WERI-Rb-1 (cell line): ENCODE data around the gene MYO18A.

Experiments used
- DNase-seq: peaks from one replicate; pipeline ENCODE4 v3.0.0-alpha.2; 2020
- H3K27ac ChIP-seq: fragments of 250-450 bp; sonication (Bioruptor Pico); 2 replicates; pipeline ENCODE4 v1.5.1; 2020; ENCODE audit warnings: mild to moderate bottlenecking, moderate library complexity
- H3K27me3 ChIP-seq: fragments of 250-450 bp; sonication (Bioruptor Pico); 2 replicates; pipeline ENCODE4 v1.5.1; 2021; ENCODE audit warnings: mild to moderate bottlenecking, low read depth, moderate library complexity; ENCODE audit not compliant: insufficient read depth, severe bottlenecking
- H3K36me3 ChIP-seq: fragments of 250-450 bp; sonication (Bioruptor Pico); 2 replicates; pipeline ENCODE4 v1.5.1; 2020; ENCODE audit warnings: mild to moderate bottlenecking, moderate library complexity
- H3K4me3 ChIP-seq: 2 replicates; pipeline ENCODE4 v1.5.1; 2011; ENCODE audit warnings: low read depth, mild to moderate bottlenecking, control low read depth, low read length
- H3K9me3 ChIP-seq: fragments of 250-450 bp; sonication (Bioruptor Pico); 2 replicates; pipeline ENCODE4 v1.5.1; 2021; ENCODE audit warnings: mild to moderate bottlenecking, moderate library complexity; ENCODE audit not compliant: severe bottlenecking
- CTCF ChIP-seq: IDR thresholded peaks from 2 replicates; pipeline ENCODE4 v1.5.1; 2011; ENCODE audit warnings: low read depth, mild to moderate bottlenecking, control low read depth, inconsistent platforms, low read length

The MYO18A gene

GRCh38 chr17:29151567-29151966 is 28.6 kb downstream of the MYO18A start:
- H3K27me3 ChIP-seq: no peaks in the 10 kb centered on the region
- no peaks in the 10 kb centered on the region for H3K9me3 ChIP-seq
- no peak for TF ChIP-seq CTCF
- H3K27ac ChIP-seq: no peak overlapping the region
- H3K4me3 ChIP-seq: no peak overlapping the region
- 0 out of 2 replicates have a peak, but pooled peaks cover under 1% of the 10 kb centered on the region for H3K36me3 ChIP-seq
- DNase-seq: no peak

- H3K27ac ChIP-seq: no peak overlapping the region
- no peak overlapping the region for H3K4me3 ChIP-seq
- no peak for DNase-seq
- no peaks in the 10 kb centered on the region for H3K9me3 ChIP-seq
- no peak for TF ChIP-seq CTCF
- no peaks in the 10 kb centered on the region for H3K27me3 ChIP-seq
- H3K36me3 ChIP-seq: 0 out of 2 replicates have a peak, but pooled peaks cover 4% of the 10 kb centered on the region
Observed at GRCh38 chr17:29150161-29150560, 30.0 kb downstream of the MYO18A start.

- Histone ChIP-seq H3K27ac (peak overlapping the region; percentile 68), H3K9me3 (no peaks in the 10 kb centered on the region), H3K4me3 (no peak overlapping the region; the same call in 1 of the 2 replicates), H3K36me3 (0 out of 2 replicates have a peak, but pooled peaks cover 4% of the 10 kb centered on the region), H3K27me3 (no peaks in the 10 kb centered on the region)
- TF ChIP-seq CTCF: no peak
- no peak for DNase-seq
Observed at GRCh38 chr17:29149431-29150064, 30.6 kb downstream of the MYO18A start.

- Histone ChIP-seq H3K27me3 (no peaks in the 10 kb centered on the region), H3K9me3 (no peaks in the 10 kb centered on the region), H3K36me3 (0 out of 2 replicates have a peak, but pooled peaks cover 4% of the 10 kb centered on the region), H3K4me3 (peak overlapping the region; percentile 41), H3K27ac (peak overlapping the region; percentile 68)
- peak; percentile 96 for DNase-seq
- peak; percentile 98 for TF ChIP-seq CTCF
Observed at GRCh38 chr17:29148790-29149430, 31.3 kb downstream of the MYO18A start.

- Histone ChIP-seq H3K27me3 (no peaks in the 10 kb centered on the region), H3K4me3 (peak overlapping the region; percentile 28), H3K9me3 (no peaks in the 10 kb centered on the region), H3K27ac (peak overlapping the region; percentile 68), H3K36me3 (0 out of 2 replicates have a peak, but pooled peaks cover 4% of the 10 kb centered on the region)
- no peak for TF ChIP-seq CTCF
- no peak for DNase-seq
Observed at GRCh38 chr17:29148257-29148789, 31.9 kb downstream of the MYO18A start.
